ENCODE results near the gene INPP4B. TPM values are rescaled to one million over a fixed set of nuclear protein-coding genes. Genes with fewer than 3 reads are reported as not detected.

INPP4B gene
- total RNA-seq, 1 experiment from 2014 or later: 14.3 TPM

DNA sequence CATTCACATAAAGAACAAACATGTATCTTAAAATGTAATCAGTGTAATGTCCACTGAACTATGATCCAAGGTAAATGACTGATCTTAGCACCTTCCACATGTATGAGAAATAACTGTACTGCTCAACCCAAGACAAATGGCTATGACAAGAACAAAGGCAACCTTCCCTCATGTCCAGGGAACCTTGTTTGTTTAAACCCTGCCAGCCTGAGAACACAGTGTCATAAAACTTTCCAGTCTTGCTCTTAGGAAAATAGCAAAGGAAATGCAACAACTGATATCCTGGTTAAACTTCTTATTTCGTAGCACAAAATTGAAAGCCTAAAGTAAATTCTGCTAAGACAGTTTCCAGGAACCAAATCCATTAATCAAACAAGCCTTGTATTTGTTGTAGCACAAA lies 715.4 kb downstream of the INPP4B start (continued):
- no peak for TF ChIP-seq SIN3A (IDR thresholded peaks at IDR 0.05; ENCODE audit: low read depth)
- TF ChIP-seq POLR2AphosphoS5 (IDR thresholded peaks at IDR 0.05; ENCODE audit: low read depth, low read length): no peak
- TF ChIP-seq EGR1 (IDR thresholded peaks at IDR 0.05; ENCODE audit: low read depth): no peak
- no peak for TF ChIP-seq EZH2phosphoT487 (IDR thresholded peaks at IDR 0.05; ENCODE audit: borderline replicate concordance)
- TF ChIP-seq JUND (IDR thresholded peaks at IDR 0.05): no peak
- TF ChIP-seq EZH2 (IDR thresholded peaks at IDR 0.05): no peak

DNA sequence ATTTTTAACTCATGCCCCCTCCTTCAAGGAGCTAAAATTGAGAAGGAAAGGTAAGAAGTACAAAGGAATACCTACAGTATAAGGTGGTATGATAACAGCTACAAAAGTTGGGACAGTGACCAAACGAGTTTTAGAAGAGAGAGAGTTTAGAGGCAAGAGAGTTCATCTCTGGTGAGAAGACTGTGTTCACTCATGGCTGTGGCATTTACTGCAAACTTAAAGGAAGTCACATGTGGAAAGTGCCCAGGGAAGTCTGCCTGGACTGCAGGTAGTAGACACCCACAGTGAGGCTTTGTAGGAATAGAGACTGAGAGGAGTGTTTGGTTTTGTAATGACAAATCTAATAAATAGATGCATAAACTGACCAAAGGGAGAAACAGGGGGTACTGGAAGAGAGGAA lies 716.2 kb downstream of the INPP4B start:
- CTCF ChIA-PET: no interaction called here

More for the DNA sequence above, 716.2 kb downstream of the INPP4B start:
- POLR2A ChIA-PET: no interaction called here
- no peaks in the 10 kb centered on the region for H3K36me3 ChIP-seq (ENCODE audit: control insufficient read depth in 1 of 2, insufficient read depth in 2 of 2, low read length in 2 of 2)
- no peaks in the 10 kb centered on the region for H3K79me2 ChIP-seq (ENCODE audit: insufficient read depth, low read length)
- H3K27me3 ChIP-seq (ENCODE audit: insufficient read depth, low read length): no peaks in the 10 kb centered on the region
- RAD21 ChIA-PET (ENCODE audit: low non-redundant PET in 1 of 2, low total read pairs in 2 of 2, uncharacterized antibody in 2 of 2, unreplicated experiment in 2 of 2): no interaction called here
- TF ChIP-seq TCF7L2 (IDR thresholded peaks at IDR 0.05; ENCODE audit: borderline replicate concordance, extremely low read depth, insufficient read depth, insufficient read length): no peak
- no peak for TF ChIP-seq CBX3 (IDR thresholded peaks at IDR 0.05; ENCODE audit: low read depth)
- TF ChIP-seq, protein P1, sequence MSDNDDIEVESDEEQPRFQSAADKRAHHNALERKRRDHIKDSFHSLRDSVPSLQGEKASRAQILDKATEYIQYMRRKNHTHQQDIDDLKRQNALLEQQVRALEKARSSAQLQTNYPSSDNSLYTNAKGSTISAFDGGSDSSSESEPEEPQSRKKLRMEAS (IDR thresholded peaks at IDR 0.05): no peak
- no peak for TF ChIP-seq JUND (IDR thresholded peaks at IDR 0.05)
- no peak for TF ChIP-seq EGR1 (IDR thresholded peaks at IDR 0.05; ENCODE audit: low read depth)
- no peak for TF ChIP-seq CEBPB (IDR thresholded peaks at IDR 0.05; ENCODE audit: low read depth)
- no peak for TF ChIP-seq FOSL1 (IDR thresholded peaks at IDR 0.05; ENCODE audit: low read depth)
- no peak for TF ChIP-seq YY1 (IDR thresholded peaks at IDR 0.05; ENCODE audit: extremely low read depth, insufficient replicate concordance, low read depth, low read length)
- TF ChIP-seq SIN3A (IDR thresholded peaks at IDR 0.05; ENCODE audit: low read depth): no peak
- TF ChIP-seq ELF1 (IDR thresholded peaks at IDR 0.05; ENCODE audit: borderline replicate concordance, low read depth): no peak
- TF ChIP-seq POLR2A (IDR thresholded peaks at IDR 0.05; ENCODE audit: borderline replicate concordance, extremely low read depth, insufficient read depth, insufficient read length): no peak
- TF ChIP-seq ZFX (IDR thresholded peaks at IDR 0.05): no peak
- TF ChIP-seq EZH2phosphoT487 (IDR thresholded peaks at IDR 0.05; ENCODE audit: borderline replicate concordance): no peak
- no peak for TF ChIP-seq SP1 (IDR thresholded peaks at IDR 0.05; ENCODE audit: low read depth)
- TF ChIP-seq RAD21 (IDR thresholded peaks at IDR 0.05; ENCODE audit: low read depth): no peak
- TF ChIP-seq EZH2 (IDR thresholded peaks at IDR 0.05): no peak
- TF ChIP-seq, protein P2, sequence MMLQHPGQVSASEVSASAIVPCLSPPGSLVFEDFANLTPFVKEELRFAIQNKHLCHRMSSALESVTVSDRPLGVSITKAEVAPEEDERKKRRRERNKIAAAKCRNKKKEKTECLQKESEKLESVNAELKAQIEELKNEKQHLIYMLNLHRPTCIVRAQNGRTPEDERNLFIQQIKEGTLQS (IDR thresholded peaks at IDR 0.05): no peak
- TF ChIP-seq, protein P3, sequence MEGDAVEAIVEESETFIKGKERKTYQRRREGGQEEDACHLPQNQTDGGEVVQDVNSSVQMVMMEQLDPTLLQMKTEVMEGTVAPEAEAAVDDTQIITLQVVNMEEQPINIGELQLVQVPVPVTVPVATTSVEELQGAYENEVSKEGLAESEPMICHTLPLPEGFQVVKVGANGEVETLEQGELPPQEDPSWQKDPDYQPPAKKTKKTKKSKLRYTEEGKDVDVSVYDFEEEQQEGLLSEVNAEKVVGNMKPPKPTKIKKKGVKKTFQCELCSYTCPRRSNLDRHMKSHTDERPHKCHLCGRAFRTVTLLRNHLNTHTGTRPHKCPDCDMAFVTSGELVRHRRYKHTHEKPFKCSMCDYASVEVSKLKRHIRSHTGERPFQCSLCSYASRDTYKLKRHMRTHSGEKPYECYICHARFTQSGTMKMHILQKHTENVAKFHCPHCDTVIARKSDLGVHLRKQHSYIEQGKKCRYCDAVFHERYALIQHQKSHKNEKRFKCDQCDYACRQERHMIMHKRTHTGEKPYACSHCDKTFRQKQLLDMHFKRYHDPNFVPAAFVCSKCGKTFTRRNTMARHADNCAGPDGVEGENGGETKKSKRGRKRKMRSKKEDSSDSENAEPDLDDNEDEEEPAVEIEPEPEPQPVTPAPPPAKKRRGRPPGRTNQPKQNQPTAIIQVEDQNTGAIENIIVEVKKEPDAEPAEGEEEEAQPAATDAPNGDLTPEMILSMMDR (IDR thresholded peaks at IDR 0.05 in 2 of 3, conservative IDR thresholded peaks at IDR 0.05 in 1 of 3; ENCODE audit: borderline replicate concordance in 1 of 3, insufficient read depth in 1 of 3, low read depth in 2 of 3, low read length in 2 of 3): no peak
- TF ChIP-seq, protein P4, sequence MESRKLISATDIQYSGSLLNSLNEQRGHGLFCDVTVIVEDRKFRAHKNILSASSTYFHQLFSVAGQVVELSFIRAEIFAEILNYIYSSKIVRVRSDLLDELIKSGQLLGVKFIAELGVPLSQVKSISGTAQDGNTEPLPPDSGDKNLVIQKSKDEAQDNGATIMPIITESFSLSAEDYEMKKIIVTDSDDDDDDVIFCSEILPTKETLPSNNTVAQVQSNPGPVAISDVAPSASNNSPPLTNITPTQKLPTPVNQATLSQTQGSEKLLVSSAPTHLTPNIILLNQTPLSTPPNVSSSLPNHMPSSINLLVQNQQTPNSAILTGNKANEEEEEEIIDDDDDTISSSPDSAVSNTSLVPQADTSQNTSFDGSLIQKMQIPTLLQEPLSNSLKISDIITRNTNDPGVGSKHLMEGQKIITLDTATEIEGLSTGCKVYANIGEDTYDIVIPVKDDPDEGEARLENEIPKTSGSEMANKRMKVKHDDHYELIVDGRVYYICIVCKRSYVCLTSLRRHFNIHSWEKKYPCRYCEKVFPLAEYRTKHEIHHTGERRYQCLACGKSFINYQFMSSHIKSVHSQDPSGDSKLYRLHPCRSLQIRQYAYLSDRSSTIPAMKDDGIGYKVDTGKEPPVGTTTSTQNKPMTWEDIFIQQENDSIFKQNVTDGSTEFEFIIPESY (IDR thresholded peaks at IDR 0.05; ENCODE audit: extremely low read depth, insufficient replicate concordance, low read length): no peak
- no peak overlapping the region for H3K27ac ChIP-seq (ENCODE audit: low read depth, low read length)
- ATAC-seq (no peak), DNase-seq (ENCODE audit: low read depth, low spot score) (no peak)
- no peaks in the 10 kb centered on the region for H4K20me1 ChIP-seq (ENCODE audit: insufficient read depth)
- no TSS peak for BruUV-seq (replicated peaks)
- intact Hi-C loops (cut with micrococcal nuclease): loop anchor here (10.0 kb wide), 4 partner anchors 435 to 895 kb away; no protein-coding TSS in a partner anchor
- no peak overlapping the region for H3K4me3 ChIP-seq (replicated peaks in 1 of 2; ENCODE audit: low read depth in 1 of 2, low read length in 2 of 2)
- H2AFZ ChIP-seq (ENCODE audit: low read depth, low read length, poor library complexity, severe bottlenecking): no peak overlapping the region
- no peak overlapping the region for H3K4me2 ChIP-seq (ENCODE audit: low read length)
- no peaks in the 10 kb centered on the region for H3K9me2 ChIP-seq (ENCODE audit: insufficient read depth)
- H3K4me1 ChIP-seq (ENCODE audit: control insufficient read depth in 1 of 2, insufficient read depth in 2 of 2, low read length in 2 of 2): 0 out of 4 replicates have a peak, but pooled peaks cover 0 to 3% of the 10 kb centered on the region in 2 experiments
- no peaks in the 10 kb centered on the region for H3K9me3 ChIP-seq (ENCODE audit: control insufficient read depth in 1 of 2, insufficient read depth in 1 of 2, low read depth in 1 of 2, low read length in 2 of 2)
- H3K9ac ChIP-seq (ENCODE audit: low read length): no peak overlapping the region
